Activated T-helper 1 cell treated with anti-CD3 and anti-CD28 coated beads, Interleukin-12 subunit alpha, Interleukin-12 subunit beta, Interleukin-2, Interleukin-4 antibody, amounts not matched to agents 30 ng/mL and 10 ng/mL and 1 ng/mL, durations not matched to agents 14 hours and 24 hours and 36 hours (primary cell): ENCODE measurements around the gene PTRHD1. TPM values are rescaled to one million over a fixed set of nuclear protein-coding genes. Genes with fewer than 3 reads are reported as not detected.

Experiments used
- DNase-seq: peaks from one replicate; pipeline ENCODE4 v3.0.0; 2021; ENCODE audit warnings: low spot score
- H3K27ac Mint-ChIP-seq: one replicate; pipeline ENCODE4 v1.8.0; 2021; ENCODE audit warnings: mild to moderate bottlenecking, mixed read lengths
- H3K27me3 Mint-ChIP-seq: one replicate; pipeline ENCODE4 v1.8.0; 2022; ENCODE audit warnings: mild to moderate bottlenecking, moderate library complexity, mixed read lengths; ENCODE audit not compliant: insufficient read depth
- H3K36me3 Mint-ChIP-seq: one replicate; pipeline ENCODE4 v1.8.0; 2021; ENCODE audit warnings: low read depth, mixed read lengths
- H3K4me1 Mint-ChIP-seq: one replicate; pipeline ENCODE4 v1.8.0; 2021; ENCODE audit warnings: low read depth, mixed read lengths
- H3K4me3 Mint-ChIP-seq: one replicate; pipeline ENCODE4 v1.8.0; 2021; ENCODE audit warnings: mild to moderate bottlenecking, moderate library complexity, mixed read lengths
- H3K9me3 Mint-ChIP-seq: one replicate; pipeline ENCODE4 v1.8.0; 2021; ENCODE audit warnings: mixed read lengths
- intact Hi-C: fragments of 100-400 bp; cut with micrococcal nuclease; formaldehyde crosslinking; loops from one replicate; pipeline ENCODE4 v1.15.1; 2024
- total RNA-seq: library from RNA; stranded (reverse); gene quantifications from 2 replicates; pipeline ENCODE4 v1.2.3, GENCODE V29; 2022

The PTRHD1 gene
- total RNA-seq, 1 donor from 2014 or later, result 16.5 TPM

GRCh38 chr2:24756789-24757188 lies 36.4 kb downstream of the PTRHD1 start:
- H3K9me3 Mint-ChIP-seq, result no peaks in the 10 kb centered on the region
- no peak overlapping the region for H3K27ac Mint-ChIP-seq
- no peaks in the 10 kb centered on the region for H3K27me3 Mint-ChIP-seq
- peaks cover 8% of the 10 kb centered on the region for H3K36me3 Mint-ChIP-seq
- intact Hi-C loops, result no loop called here
- no peak for DNase-seq
- H3K4me3 Mint-ChIP-seq, result no peak overlapping the region
- no peaks in the 10 kb centered on the region for H3K4me1 Mint-ChIP-seq

GRCh38 chr2:24754985-24755705 lies 38.0 kb downstream of the PTRHD1 start:
- intact Hi-C loops, result no loop called here
- Mint-ChIP-seq H3K27ac (no peak overlapping the region), H3K4me1 (no peaks in the 10 kb centered on the region), H3K27me3 (no peaks in the 10 kb centered on the region), H3K4me3 (no peak overlapping the region), H3K36me3 (peaks cover 5% of the 10 kb centered on the region), H3K9me3 (no peaks in the 10 kb centered on the region)
- no peak for DNase-seq

DNA sequence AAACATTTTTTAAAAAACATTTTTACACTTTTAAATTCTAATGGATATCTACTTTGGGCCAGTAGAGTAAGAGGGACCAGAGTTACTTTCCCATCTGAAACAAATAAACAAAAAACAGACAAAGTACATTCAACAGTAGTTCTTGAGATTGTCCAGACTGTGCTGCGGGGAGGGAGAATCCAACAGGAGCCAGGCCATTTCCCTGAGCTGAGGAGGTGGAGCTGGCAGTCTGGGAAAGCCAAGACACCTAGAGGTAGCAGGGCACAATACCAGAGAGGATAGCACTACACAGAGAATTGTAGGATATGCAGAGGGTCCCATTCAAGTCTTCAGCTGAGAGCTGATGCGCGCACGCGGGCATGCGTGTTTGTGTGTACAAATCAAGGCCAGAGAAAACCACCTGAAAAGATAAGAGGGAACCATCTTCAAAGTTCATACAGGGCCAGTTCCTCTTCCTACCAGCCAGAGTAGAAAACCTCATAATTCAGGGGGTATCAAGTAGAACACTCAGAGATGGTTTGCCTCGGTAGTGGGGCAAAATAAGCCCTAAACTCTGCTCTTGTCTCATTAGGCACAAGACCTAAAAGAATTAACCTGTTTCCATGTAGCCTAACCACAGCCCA lies 44.0 kb downstream of the PTRHD1 start:
- DNase-seq, result no peak
- Mint-ChIP-seq H3K27me3 (no peaks in the 10 kb centered on the region), H3K27ac (no peak overlapping the region), H3K9me3 (no peaks in the 10 kb centered on the region), H3K36me3 (peaks cover 6% of the 10 kb centered on the region), H3K4me3 (no peak overlapping the region), H3K4me1 (no peaks in the 10 kb centered on the region)
- intact Hi-C loops, result no loop called here

DNA sequence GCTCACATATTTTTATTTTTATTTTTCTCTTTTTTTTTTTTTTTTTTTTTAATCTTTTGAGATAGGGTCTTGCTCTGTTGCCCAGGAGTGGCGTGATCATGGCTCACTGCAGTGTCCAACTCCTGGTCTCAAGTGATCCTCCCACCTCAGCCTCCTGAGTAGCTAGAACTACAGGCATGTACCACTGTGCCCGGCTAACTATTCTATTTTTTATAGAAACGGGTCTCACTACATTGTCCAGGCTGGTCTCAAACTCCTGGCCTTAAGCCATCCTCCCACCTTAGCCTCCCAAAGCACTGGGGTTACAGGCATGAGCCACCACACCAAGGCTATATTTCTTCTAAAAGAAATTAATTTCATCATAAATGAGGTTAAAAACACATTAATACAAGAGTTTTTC lies 45.9 kb downstream of the PTRHD1 start:
- intact Hi-C loops, result no loop called here
- Mint-ChIP-seq H3K36me3 (peaks cover 17% of the 10 kb centered on the region), H3K27ac (no peak overlapping the region), H3K9me3 (no peaks in the 10 kb centered on the region), H3K27me3 (no peaks in the 10 kb centered on the region), H3K4me3 (no peak overlapping the region), H3K4me1 (no peaks in the 10 kb centered on the region)
- DNase-seq, result no peak

DNA sequence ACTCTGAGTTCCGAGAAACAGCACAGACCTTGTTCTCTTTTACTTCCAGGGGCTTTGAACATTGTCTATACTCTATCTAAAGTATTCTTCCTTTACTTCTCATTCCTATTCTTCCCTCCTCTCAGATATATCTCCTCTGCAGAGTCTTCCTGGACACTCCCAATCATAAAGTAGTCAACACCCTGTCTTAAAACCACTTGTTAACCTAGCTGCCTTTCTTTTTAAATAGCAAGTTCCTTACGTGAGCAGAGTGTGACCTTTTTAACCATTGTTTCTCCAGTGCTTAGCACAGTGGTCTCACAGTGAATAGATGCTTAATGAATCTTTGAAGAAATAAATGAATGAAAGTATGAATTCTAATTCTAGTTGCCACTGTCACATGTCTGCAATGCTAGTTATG lies 47.4 kb downstream of the PTRHD1 start:
- DNase-seq, result no peak
- no peak overlapping the region for H3K27ac Mint-ChIP-seq
- H3K9me3 Mint-ChIP-seq, result no peaks in the 10 kb centered on the region
- no peak overlapping the region for H3K4me3 Mint-ChIP-seq
- intact Hi-C loops, result no loop called here
- no peaks in the 10 kb centered on the region for H3K27me3 Mint-ChIP-seq
- no peaks in the 10 kb centered on the region for H3K4me1 Mint-ChIP-seq
- peaks cover 22% of the 10 kb centered on the region for H3K36me3 Mint-ChIP-seq

- Mint-ChIP-seq H3K4me1 (no peaks in the 10 kb centered on the region), H3K9me3 (no peaks in the 10 kb centered on the region), H3K4me3 (no peak overlapping the region), H3K27me3 (no peaks in the 10 kb centered on the region), H3K27ac (no peak overlapping the region), H3K36me3 (peaks cover 25% of the 10 kb centered on the region)
- intact Hi-C loops, result no loop called here
- no peak for DNase-seq
These were observed 48.8 kb downstream of the PTRHD1 start for GRCh38 chr2:24744356-24744755.

DNA sequence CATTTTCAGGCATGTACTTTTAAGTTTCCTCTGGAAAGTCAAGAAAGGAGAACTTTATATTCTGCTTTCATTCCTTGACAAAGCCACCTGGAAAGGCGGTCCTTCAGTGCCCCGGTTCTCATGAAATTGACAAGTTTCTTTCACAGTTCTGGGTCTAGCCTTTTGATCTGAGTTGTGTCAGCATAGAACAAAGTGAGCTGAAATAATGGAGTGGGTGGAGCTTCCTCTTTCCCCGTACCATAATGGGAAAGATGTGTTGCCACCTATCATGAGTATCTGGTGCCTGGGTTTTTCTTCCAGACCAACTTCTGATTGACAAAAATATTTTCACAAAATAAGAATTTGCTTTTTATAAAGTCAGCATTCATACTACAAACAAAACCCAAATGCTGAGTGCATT lies 49.3 kb downstream of the PTRHD1 start:
- Mint-ChIP-seq H3K4me1 (no peaks in the 10 kb centered on the region), H3K9me3 (no peaks in the 10 kb centered on the region), H3K36me3 (peaks cover 25% of the 10 kb centered on the region), H3K4me3 (no peak overlapping the region), H3K27ac (no peak overlapping the region), H3K27me3 (no peaks in the 10 kb centered on the region)
- DNase-seq, result no peak
- intact Hi-C loops, result no loop called here

DNA sequence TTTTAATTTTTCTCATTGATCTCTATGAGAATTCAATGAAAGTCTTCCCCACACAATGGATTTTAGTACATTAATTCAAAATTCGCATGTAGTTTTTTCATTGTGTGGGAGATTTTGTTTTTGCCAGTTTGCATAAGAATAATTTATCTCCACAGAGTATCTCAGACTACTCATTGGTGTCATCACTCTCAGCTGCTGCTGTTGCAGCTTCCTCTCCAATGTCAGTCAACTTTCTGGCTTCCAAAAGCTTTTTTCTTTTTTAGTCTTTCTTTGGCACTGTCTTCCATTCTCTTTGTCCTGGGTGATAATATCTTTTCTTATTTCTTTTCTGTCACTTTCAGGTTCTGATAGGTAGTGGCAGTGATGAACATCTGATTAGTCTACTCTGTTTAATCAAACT lies 50.5 kb downstream of the PTRHD1 start:
- no peak overlapping the region for H3K27ac Mint-ChIP-seq
- no peak overlapping the region for H3K4me3 Mint-ChIP-seq
- intact Hi-C loops, result no loop called here
- H3K27me3 Mint-ChIP-seq, result no peaks in the 10 kb centered on the region
- no peaks in the 10 kb centered on the region for H3K4me1 Mint-ChIP-seq
- H3K36me3 Mint-ChIP-seq, result peaks cover 25% of the 10 kb centered on the region
- no peak for DNase-seq
- H3K9me3 Mint-ChIP-seq, result no peaks in the 10 kb centered on the region

DNA sequence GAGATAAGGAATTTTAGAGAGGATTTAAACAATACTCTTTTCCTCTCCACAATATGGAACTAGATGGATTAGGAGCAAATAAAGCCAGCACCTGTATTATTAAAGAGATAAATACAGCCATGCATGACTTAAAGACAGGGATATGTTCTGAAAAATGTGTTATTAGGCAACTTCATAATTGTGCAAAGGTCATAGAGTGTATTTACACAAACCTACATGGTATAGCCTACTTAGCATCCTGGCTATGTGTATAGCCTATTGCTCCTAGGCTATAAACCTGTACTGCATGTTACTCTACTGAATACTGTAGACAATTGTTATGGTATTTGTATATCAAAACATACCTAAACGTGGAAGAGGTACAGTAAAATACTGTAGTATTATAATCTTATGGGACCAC lies 53.0 kb downstream of the PTRHD1 start:
- H3K36me3 Mint-ChIP-seq, result peaks cover 21% of the 10 kb centered on the region
- no peak overlapping the region for H3K27ac Mint-ChIP-seq
- no peak for DNase-seq
- no peak overlapping the region for H3K4me3 Mint-ChIP-seq
- no peaks in the 10 kb centered on the region for H3K27me3 Mint-ChIP-seq
- intact Hi-C loops, result no loop called here
- H3K9me3 Mint-ChIP-seq, result no peaks in the 10 kb centered on the region
- no peaks in the 10 kb centered on the region for H3K4me1 Mint-ChIP-seq

Other genes starting within 250 kb of the PTRHD1 start
- gene CENPO, start within 50 bp of the PTRHD1 start, total RNA-seq, result 44.7 and 48.3 TPM in 2 replicates
- gene ADCY3, start 126.8 kb upstream of the PTRHD1 start, total RNA-seq, result 101 and 108 TPM in 2 replicates
- 6.3 and 7.0 TPM in 2 replicates for gene DNAJC27, start 178.6 kb upstream of the PTRHD1 start, total RNA-seq
- 0.21 and 0.22 TPM in 2 replicates for gene EFR3B, start 248.7 kb upstream of the PTRHD1 start, total RNA-seq